ENCODE data around the gene GMCL1. TPM values are rescaled to one million over a fixed set of nuclear protein-coding genes. Genes with fewer than 3 reads are reported as not detected.
"Not testable (repeated sequence)": the region's sequence is repeated elsewhere in the genome, so short reads cannot be mapped to it uniquely, and the experiment has no call there.

Gene GMCL1
- total and polyA plus RNA-seq, 4 donors = 10.8 to 16.9 (median 14.7) TPM

DNA sequence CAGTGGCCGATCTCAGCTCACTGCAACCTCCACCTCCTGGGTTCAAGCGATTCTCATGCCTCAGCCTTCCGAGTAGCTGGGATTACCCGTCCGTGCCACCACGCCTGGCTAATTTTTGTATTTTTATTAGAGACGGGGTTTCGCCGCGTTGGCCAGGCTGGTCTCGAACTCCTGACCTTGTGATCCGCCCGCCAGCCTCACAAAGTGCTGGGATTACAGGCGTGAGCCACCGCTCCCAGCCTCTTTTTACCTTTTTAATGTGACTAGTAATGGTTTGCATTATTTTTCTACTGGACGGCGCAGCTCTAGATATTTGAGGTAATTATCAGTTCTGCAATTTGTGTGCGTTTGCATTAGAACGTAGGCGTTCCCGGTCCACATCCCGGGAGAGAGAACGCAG, 65.3 kb downstream of the GMCL1 start:
- H3K27me3 ChIP-seq (ENCODE audit: control insufficient read depth in 1 of 2, insufficient read depth in 2 of 2, low read length in 1 of 2); intact Hi-C loops (cut with DNase I); ATAC-seq (ENCODE audit: low FRiP score); H3K27ac ChIP-seq (ENCODE audit: low read depth in 1 of 2, low read length in 2 of 2); H3K4me1 ChIP-seq (ENCODE audit: control insufficient read depth in 1 of 2, insufficient read depth in 2 of 2, low read length in 2 of 2); DNase-seq; H3K36me3 ChIP-seq (ENCODE audit: control insufficient read depth in 1 of 2, insufficient read depth in 2 of 2, low read length in 1 of 2); H3K9me3 ChIP-seq (ENCODE audit: control insufficient read depth, low read length): not testable (repeated sequence)
- peak overlapping the region; percentile 79 to 99 for H3K4me3 ChIP-seq (ENCODE audit: low read length in 2 of 2)
- WGBS, 2 donors = 16 to 31% methylated on average over 23 of the region's 23 CpGs

DNA sequence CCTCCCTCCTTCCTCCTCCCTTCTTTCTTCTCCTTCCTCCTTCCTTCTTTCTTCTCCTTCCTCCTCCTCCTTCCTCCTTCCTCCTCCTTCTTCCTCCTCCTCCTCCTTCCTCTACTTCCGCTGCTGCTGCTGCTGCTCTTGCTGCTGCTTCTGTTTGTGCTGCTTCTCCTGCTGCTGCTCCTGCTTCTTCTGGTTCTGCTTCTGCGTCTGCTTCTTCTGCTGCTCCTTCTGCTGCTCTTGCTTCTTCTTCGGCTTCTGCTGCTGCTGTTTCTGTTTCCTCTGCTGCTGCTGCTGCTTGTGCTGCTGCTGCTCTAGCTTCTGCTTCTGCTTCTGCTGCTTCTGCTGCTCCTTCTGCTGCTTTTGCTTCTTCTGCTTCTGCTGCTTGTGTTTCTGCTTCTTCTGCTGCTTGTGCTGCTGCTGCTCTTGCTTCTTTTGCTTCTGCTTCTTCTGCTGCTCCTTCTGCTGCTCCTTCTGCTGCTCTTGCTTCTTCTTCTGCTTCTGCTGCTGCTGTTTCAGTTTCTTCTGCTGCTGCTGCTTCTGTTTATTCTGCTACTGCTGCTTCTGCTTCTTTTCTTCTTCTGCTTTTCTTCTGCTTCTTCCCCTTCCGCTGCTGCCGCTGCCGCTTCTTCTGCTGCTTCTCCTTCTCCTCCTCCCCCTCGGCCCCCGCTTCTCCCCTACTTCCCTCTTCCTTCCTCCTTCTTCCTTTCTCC, 72.9 kb downstream of the GMCL1 start:
- 75 to 76% methylated on average over 8 of the region's 8 CpGs for WGBS, 2 donors
- peak overlapping the region in 1 of 2 donors; percentile 18 for H3K27ac ChIP-seq (ENCODE audit: low read depth in 1 of 2, low read length in 2 of 2)
- DNase-seq (peak in 1 of 2 donors; percentile 71), ATAC-seq (ENCODE audit: low FRiP score) (no peak)
- H3K9me3 ChIP-seq (ENCODE audit: control insufficient read depth, low read length) = peaks cover 1% of the 10 kb centered on the region
- H3K4me3 ChIP-seq (ENCODE audit: low read length in 2 of 2) = no peak overlapping the region
- H3K36me3 ChIP-seq (ENCODE audit: control insufficient read depth in 1 of 2, insufficient read depth in 2 of 2, low read length in 1 of 2) = peaks cover 4 to 7% of the 10 kb centered on the region in 2 donors
- intact Hi-C loops (cut with DNase I) = no loop called here
- no peaks in the 10 kb centered on the region for H3K4me1 ChIP-seq (ENCODE audit: control insufficient read depth in 1 of 2, insufficient read depth in 2 of 2, low read length in 2 of 2)
- no peaks in the 10 kb centered on the region for H3K27me3 ChIP-seq (ENCODE audit: control insufficient read depth in 1 of 2, insufficient read depth in 2 of 2, low read length in 1 of 2)

DNA sequence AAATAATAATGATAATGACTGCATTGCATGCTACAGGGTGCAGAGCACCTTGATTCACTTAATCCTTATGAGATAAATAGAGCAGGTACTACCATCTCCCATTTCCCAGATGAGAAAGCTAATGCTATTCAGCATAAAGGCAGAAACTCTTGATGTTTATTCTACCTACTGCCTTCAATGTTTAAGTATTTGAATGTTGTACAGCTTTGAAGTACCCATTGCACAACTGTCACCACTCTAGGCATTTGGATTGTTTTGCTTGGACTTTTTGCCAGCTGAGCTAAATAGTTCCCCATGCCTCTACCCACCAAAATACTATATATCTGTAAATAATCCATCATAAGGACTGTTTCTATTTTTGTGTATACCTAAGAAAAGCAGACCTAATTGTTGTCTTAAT, 77.8 kb downstream of the GMCL1 start:
- Histone ChIP-seq H3K36me3 (ENCODE audit: control insufficient read depth in 1 of 2, insufficient read depth in 2 of 2, low read length in 1 of 2) (peaks cover 0 to 4% of the 10 kb centered on the region in 2 donors), H3K4me3 (ENCODE audit: low read length in 2 of 2) (no peak overlapping the region), H3K9me3 (ENCODE audit: control insufficient read depth, low read length) (peaks cover 1% of the 10 kb centered on the region), H3K27ac (ENCODE audit: low read depth in 1 of 2, low read length in 2 of 2) (no peak overlapping the region), H3K4me1 (ENCODE audit: control insufficient read depth in 1 of 2, insufficient read depth in 2 of 2, low read length in 2 of 2) (no peaks in the 10 kb centered on the region), H3K27me3 (ENCODE audit: control insufficient read depth in 1 of 2, insufficient read depth in 2 of 2, low read length in 1 of 2) (no peaks in the 10 kb centered on the region)
- no peak for DNase-seq
- no peak for ATAC-seq (ENCODE audit: low FRiP score)
- intact Hi-C loops (cut with DNase I) = no loop called here

DNA sequence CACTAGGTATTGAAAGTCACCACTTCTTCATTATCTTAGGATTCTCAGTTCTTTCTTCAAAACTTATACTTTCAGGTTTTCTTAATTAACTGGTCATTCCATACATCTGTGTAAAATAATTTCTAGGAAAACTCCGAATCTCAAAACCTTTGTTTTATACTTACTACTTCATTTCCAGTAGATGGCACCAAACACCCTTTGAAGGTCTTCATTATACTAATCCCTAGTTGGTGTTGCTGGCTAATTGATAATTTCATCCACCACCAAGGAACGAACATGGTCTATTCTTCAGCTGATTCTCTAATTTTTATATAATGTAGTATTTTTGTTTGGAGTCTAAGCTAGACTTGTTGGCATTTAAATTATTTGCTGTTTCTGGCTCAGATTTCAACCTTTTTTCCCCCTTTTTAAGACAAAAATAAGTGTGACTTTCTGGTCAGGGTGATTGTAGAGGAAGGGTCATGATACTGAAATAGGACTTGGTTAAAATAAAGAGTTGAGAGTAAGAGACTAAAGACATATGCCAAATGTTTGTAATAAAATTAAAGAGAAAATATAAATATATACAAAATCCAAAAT, 82.6 kb downstream of the GMCL1 start:
- no peak overlapping the region for H3K27ac ChIP-seq (ENCODE audit: low read depth in 1 of 2, low read length in 2 of 2)
- no peaks in the 10 kb centered on the region for H3K9me3 ChIP-seq (ENCODE audit: control insufficient read depth, low read length)
- WGBS, 2 donors = 0 to 1% methylated on average over 2 of the region's 2 CpGs
- ATAC-seq (ENCODE audit: low FRiP score) = no peak
- intact Hi-C loops (cut with DNase I) = loop anchor here (2.0 to 10.0 kb wide), 4 partner anchors 159 to 383 kb away; partner anchors contain the start of genes SNRPG (in 2 of the 2) and PCBP1 (in 1 of the 2)
- peaks cover 0 to 1% of the 10 kb centered on the region in 2 donors for H3K36me3 ChIP-seq (ENCODE audit: control insufficient read depth in 1 of 2, insufficient read depth in 2 of 2, low read length in 1 of 2)
- H3K27me3 ChIP-seq (ENCODE audit: control insufficient read depth in 1 of 2, insufficient read depth in 2 of 2, low read length in 1 of 2) = no peaks in the 10 kb centered on the region
- H3K4me1 ChIP-seq (ENCODE audit: control insufficient read depth in 1 of 2, insufficient read depth in 2 of 2, low read length in 2 of 2) = peaks cover 0 to 2% of the 10 kb centered on the region in 2 donors
- DNase-seq = no peak
- H3K4me3 ChIP-seq (ENCODE audit: low read length in 2 of 2) = no peak overlapping the region

DNA sequence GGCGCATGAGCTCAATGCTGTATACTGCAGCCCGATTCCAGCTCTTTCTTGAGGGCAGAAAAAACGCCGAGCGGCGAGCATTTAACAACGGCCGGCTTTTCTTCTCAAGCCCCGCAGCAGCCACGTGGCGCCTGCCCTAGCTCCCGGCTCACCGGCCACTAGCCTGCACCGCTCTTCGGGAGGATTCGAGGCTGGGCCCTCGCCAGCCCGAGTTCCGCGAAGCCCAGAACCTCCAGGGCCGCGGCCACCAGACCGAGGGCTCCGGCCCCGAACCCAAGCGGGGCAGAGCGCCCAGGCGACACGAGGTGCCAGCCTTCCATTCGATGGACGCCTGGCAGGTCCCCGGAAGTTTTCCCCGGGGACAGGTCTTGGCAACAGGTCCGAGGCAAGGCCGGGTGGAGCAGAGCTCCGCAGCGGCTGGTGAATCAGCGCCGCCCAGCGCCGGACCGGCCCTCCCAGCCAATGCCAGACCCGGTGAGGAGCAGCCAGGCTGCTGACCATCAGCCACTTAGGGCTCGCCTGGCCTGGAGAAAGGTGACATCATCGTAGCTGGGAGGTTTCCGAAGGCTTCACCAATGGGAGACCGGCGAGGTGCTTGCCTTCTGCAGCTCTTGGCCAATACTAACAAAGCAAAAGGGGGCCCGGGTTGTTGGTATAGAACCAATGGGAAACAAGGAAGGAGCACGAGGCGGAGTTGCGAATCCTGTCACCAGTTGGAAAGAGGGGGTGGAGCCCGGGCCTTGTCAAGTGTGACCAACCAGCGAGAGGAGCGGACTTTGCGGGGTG, 84.9 kb downstream of the GMCL1 start:
- no peaks in the 10 kb centered on the region for H3K36me3 ChIP-seq (ENCODE audit: control insufficient read depth in 1 of 2, insufficient read depth in 2 of 2, low read length in 1 of 2)
- H3K4me3 ChIP-seq (ENCODE audit: low read length in 2 of 2) = peak overlapping the region; percentile 1 to 34
- DNase-seq (peak; percentile 99 to 100), ATAC-seq (ENCODE audit: low FRiP score) (peak; percentile 97)
- peaks cover 0 to 4% of the 10 kb centered on the region in 2 donors for H3K4me1 ChIP-seq (ENCODE audit: control insufficient read depth in 1 of 2, insufficient read depth in 2 of 2, low read length in 2 of 2)
- H3K9me3 ChIP-seq (ENCODE audit: control insufficient read depth, low read length) = no peaks in the 10 kb centered on the region
- intact Hi-C loops (cut with DNase I) = loop anchor here (1.0 to 10.0 kb wide), 5 partner anchors 170 to 380 kb away; partner anchors contain the start of genes SNRPG (in 2 of the 2) and PCBP1 (in 1 of the 2)
- no peaks in the 10 kb centered on the region for H3K27me3 ChIP-seq (ENCODE audit: control insufficient read depth in 1 of 2, insufficient read depth in 2 of 2, low read length in 1 of 2)
- WGBS, 2 donors = 0% methylated on average over 53 to 56 of the region's 56 CpGs
- peak overlapping the region in 1 of 2 donors; percentile 73 for H3K27ac ChIP-seq (ENCODE audit: low read depth in 1 of 2, low read length in 2 of 2)

DNA sequence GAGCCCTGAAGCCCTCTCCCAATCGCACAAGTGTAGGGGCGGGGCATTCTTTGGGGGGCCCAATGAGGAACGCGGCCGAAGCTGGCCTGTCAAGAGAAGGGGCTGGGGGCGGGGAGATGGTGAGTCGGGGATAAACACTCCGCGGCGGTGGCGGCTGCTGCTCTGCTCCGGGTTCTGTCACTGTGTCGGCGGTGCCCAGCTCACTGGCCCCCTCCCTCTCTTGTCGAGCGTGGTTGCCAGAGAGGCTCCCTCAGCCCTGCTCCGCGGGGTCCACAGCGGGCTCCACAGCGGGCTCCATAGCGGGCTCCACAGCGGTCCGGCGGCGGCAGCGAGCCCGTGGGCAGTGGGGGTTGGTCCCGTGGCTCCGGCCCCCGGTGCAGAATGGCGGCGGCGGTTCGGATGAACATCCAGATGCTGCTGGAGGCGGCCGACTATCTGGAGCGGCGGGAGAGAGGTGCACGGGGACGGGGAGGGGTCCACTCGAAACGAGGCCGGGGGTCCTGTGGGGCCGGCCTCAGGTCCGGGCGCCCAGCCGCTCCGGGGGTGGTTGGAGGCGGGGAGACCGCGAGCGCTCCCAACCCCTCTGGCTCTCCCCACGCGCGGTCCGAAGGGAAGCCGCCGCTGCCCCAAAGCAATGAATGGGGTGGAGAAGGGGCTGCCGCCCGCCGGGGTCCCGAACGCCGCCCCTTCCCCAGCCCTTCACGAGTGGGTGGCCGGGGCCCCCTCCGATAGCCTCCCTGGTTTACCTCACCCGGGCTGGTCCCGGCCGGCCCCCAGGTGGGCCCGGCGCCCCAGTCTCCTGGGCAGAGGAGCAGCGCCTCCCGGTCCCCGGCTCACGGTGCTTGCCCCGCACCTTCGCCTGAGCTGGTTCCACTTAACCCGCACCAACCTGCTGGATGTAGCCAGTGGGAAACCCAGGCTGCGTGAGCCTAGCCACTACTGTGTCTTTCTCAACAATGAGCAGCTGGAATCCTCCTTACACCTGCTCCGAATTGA, 85.8 kb downstream of the GMCL1 start, which contains the start of gene MXD1:
Gene MXD1, plus strand, starts transcription at position 160 of the 996 bp plus-strand sequence. Its CDS starts 222 bp downstream, at position 382.
- no peaks in the 10 kb centered on the region for H3K9me3 ChIP-seq (ENCODE audit: control insufficient read depth, low read length)
- H3K27me3 ChIP-seq (ENCODE audit: control insufficient read depth in 1 of 2, insufficient read depth in 2 of 2, low read length in 1 of 2) = no peaks in the 10 kb centered on the region
- 1% methylated on average over 67 to 81 of the region's 81 CpGs for WGBS, 2 donors
- H3K36me3 ChIP-seq (ENCODE audit: control insufficient read depth in 1 of 2, insufficient read depth in 2 of 2, low read length in 1 of 2) = no peaks in the 10 kb centered on the region
- intact Hi-C loops (cut with DNase I) = loop anchor here (1.0 to 10.0 kb wide), 6 partner anchors 170 to 380 kb away; partner anchors contain the start of genes PCBP1 (in 2 of the 2) and SNRPG (in 2 of the 2)
- DNase-seq (peak; percentile 66 to 100), ATAC-seq (ENCODE audit: low FRiP score) (peak; percentile 97)
- H3K4me1 ChIP-seq (ENCODE audit: control insufficient read depth in 1 of 2, insufficient read depth in 2 of 2, low read length in 2 of 2) = peaks cover 0 to 4% of the 10 kb centered on the region in 2 donors
- peak within 1 kb of the TSS; percentile 46 to 73 for H3K27ac ChIP-seq (ENCODE audit: low read depth in 1 of 2, low read length in 2 of 2)
- H3K4me3 ChIP-seq (ENCODE audit: low read length in 2 of 2) = peak within 1 kb of the TSS; percentile 52 to 87

DNA sequence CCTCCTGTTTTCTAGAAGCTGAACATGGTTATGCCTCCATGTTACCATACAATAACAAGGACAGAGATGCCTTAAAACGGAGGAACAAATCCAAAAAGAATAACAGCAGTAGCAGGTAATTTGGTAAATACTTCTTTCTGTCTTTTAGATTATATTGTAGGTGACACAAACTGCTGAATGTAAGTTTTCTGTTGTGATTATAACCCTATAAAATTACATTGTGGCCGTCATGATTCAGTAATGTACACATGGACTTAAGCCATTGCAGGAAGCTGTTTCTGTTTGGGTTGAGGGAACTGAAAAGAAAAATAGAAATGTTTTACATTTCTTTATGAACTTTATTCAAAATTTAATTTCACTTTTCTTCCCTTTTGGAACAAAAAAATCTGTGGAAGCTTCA, 86.6 kb downstream of the GMCL1 start:
- H3K4me1 ChIP-seq (ENCODE audit: control insufficient read depth in 1 of 2, insufficient read depth in 2 of 2, low read length in 2 of 2) = peaks cover 0 to 4% of the 10 kb centered on the region in 2 donors
- H3K4me3 ChIP-seq (ENCODE audit: low read length in 2 of 2) = peak overlapping the region; percentile 13 to 87
- ATAC-seq (ENCODE audit: low FRiP score) (no peak), DNase-seq (no peak)
- WGBS, 2 donors = 33 to 37% methylated on average over 2 of the region's 2 CpGs
- H3K27ac ChIP-seq (ENCODE audit: low read depth in 1 of 2, low read length in 2 of 2) = no peak overlapping the region
- no peaks in the 10 kb centered on the region for H3K9me3 ChIP-seq (ENCODE audit: control insufficient read depth, low read length)
- intact Hi-C loops (cut with DNase I) = loop anchor here (5.0 to 10.0 kb wide), 3 partner anchors 169 to 379 kb away; partner anchors contain the start of genes PCBP1 (in 2 of the 2) and SNRPG (in 1 of the 2)
- no peaks in the 10 kb centered on the region for H3K27me3 ChIP-seq (ENCODE audit: control insufficient read depth in 1 of 2, insufficient read depth in 2 of 2, low read length in 1 of 2)
- no peaks in the 10 kb centered on the region for H3K36me3 ChIP-seq (ENCODE audit: control insufficient read depth in 1 of 2, insufficient read depth in 2 of 2, low read length in 1 of 2)
